ENCODE data around the gene GASK1B. TPM values are rescaled to one million over a fixed set of nuclear protein-coding genes. Genes with fewer than 3 reads are reported as not detected.

The GASK1B gene
- total RNA-seq, 1 donor from 2014 or later: not detected

GRCh38 chr4:158161551-158162354, 11.1 kb downstream of the GASK1B start:
- Mint-ChIP-seq H3K36me3 (ENCODE audit: low read depth) (no peaks in the 10 kb centered on the region), H3K9me3 (no peaks in the 10 kb centered on the region), H3K27me3 (no peaks in the 10 kb centered on the region), H3K4me1 (no peaks in the 10 kb centered on the region), H3K4me3 (no peak overlapping the region), H3K27ac (no peak overlapping the region)
- CTCF ChIA-PET: no interaction called here
- TF ChIP-seq, protein P1, sequence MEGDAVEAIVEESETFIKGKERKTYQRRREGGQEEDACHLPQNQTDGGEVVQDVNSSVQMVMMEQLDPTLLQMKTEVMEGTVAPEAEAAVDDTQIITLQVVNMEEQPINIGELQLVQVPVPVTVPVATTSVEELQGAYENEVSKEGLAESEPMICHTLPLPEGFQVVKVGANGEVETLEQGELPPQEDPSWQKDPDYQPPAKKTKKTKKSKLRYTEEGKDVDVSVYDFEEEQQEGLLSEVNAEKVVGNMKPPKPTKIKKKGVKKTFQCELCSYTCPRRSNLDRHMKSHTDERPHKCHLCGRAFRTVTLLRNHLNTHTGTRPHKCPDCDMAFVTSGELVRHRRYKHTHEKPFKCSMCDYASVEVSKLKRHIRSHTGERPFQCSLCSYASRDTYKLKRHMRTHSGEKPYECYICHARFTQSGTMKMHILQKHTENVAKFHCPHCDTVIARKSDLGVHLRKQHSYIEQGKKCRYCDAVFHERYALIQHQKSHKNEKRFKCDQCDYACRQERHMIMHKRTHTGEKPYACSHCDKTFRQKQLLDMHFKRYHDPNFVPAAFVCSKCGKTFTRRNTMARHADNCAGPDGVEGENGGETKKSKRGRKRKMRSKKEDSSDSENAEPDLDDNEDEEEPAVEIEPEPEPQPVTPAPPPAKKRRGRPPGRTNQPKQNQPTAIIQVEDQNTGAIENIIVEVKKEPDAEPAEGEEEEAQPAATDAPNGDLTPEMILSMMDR (IDR thresholded peaks at IDR 0.05): no peak
- intact Hi-C loops (cut with micrococcal nuclease): no loop called here
- DNase-seq (no peak), ATAC-seq (ENCODE audit: low read depth) (no peak)
- POLR2A ChIA-PET: no interaction called here

DNA sequence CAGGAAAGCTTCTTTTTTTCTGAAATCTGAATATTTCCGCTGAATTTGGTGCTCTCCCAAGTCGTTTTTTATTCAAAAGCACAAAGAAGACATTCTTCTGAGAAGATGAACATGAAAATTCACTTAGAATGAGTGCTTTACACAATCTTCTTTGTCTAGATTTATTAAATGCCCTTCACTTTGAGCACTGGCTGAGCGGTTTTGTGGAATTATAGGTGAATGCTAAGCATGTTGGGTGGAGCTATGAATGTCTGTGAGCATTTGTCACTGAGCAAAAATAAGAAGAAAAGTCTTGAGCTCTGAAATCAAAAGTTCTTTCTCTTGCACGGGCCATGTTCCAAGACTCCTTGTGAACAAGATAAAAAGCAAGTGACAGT, 13.1 kb downstream of the GASK1B start:
- H3K27me3 Mint-ChIP-seq: no peaks in the 10 kb centered on the region
- ChIA-PET CTCF (no interaction called here), POLR2A (no interaction called here)
- H3K9me3 Mint-ChIP-seq: no peaks in the 10 kb centered on the region
- intact Hi-C loops (cut with micrococcal nuclease): no loop called here
- TF ChIP-seq, protein P1 (IDR thresholded peaks at IDR 0.05): no peak
- DNase-seq: no peak
- no peaks in the 10 kb centered on the region for H3K4me1 Mint-ChIP-seq
- no peak overlapping the region for H3K4me3 Mint-ChIP-seq
- H3K27ac Mint-ChIP-seq: no peak overlapping the region
- no peak for ATAC-seq (ENCODE audit: low read depth)
- H3K36me3 Mint-ChIP-seq (ENCODE audit: low read depth): no peaks in the 10 kb centered on the region

GRCh38 chr4:158159054-158159717, 13.6 kb downstream of the GASK1B start:
- TF ChIP-seq, protein P1 (IDR thresholded peaks at IDR 0.05): no peak
- H3K9me3 Mint-ChIP-seq: no peaks in the 10 kb centered on the region

DNA sequence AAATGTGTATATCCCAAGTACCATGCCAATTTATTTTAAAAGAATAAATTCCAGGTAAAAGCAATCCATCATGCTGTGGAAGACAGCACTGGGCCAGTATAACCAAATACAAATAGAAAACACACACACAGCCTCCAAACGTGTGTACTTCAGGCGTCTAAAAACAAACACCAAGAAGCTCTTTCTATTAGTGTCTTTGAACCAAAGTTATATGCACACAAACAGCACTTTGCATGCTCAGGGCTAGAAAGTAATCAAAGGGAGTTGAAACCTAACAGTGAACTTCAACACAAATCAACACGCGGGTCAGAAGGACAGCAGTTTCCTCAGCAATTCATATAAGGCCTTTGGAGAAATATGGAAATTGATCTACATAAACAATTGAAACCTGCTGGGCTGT, 15.4 kb downstream of the GASK1B start:
- ATAC-seq (ENCODE audit: low read depth) (no peak), DNase-seq (no peak)
- H3K27me3 Mint-ChIP-seq: no peaks in the 10 kb centered on the region
- intact Hi-C loops (cut with micrococcal nuclease): no loop called here
- no peak overlapping the region for H3K27ac Mint-ChIP-seq
- no peaks in the 10 kb centered on the region for H3K9me3 Mint-ChIP-seq
- H3K36me3 Mint-ChIP-seq (ENCODE audit: low read depth): no peaks in the 10 kb centered on the region
- TF ChIP-seq, protein P1 (IDR thresholded peaks at IDR 0.05): no peak
- H3K4me1 Mint-ChIP-seq: no peaks in the 10 kb centered on the region
- H3K4me3 Mint-ChIP-seq: no peak overlapping the region
- ChIA-PET CTCF (no interaction called here), POLR2A (no interaction called here)

More at GRCh38 chr4:158159054-158159717, 13.6 kb downstream of the GASK1B start:
- DNase-seq (no peak), ATAC-seq (ENCODE audit: low read depth) (no peak)
- intact Hi-C loops (cut with micrococcal nuclease): no loop called here
- Mint-ChIP-seq H3K36me3 (ENCODE audit: low read depth) (no peaks in the 10 kb centered on the region), H3K27me3 (no peaks in the 10 kb centered on the region), H3K4me3 (no peak overlapping the region), H3K4me1 (no peaks in the 10 kb centered on the region), H3K27ac (no peak overlapping the region)
- ChIA-PET CTCF (no interaction called here), POLR2A (no interaction called here)

GRCh38 chr4:158155656-158156356, 17.0 kb downstream of the GASK1B start:
- intact Hi-C loops (cut with micrococcal nuclease): no loop called here
- Mint-ChIP-seq H3K27me3 (no peaks in the 10 kb centered on the region), H3K4me1 (no peaks in the 10 kb centered on the region), H3K9me3 (peaks cover 1% of the 10 kb centered on the region), H3K36me3 (ENCODE audit: low read depth) (no peaks in the 10 kb centered on the region), H3K4me3 (no peak overlapping the region), H3K27ac (no peak overlapping the region)
- POLR2A ChIA-PET: no interaction called here
- DNase-seq: no peak
- TF ChIP-seq, protein P1 (IDR thresholded peaks at IDR 0.05): no peak
- CTCF ChIA-PET: no interaction called here
- ATAC-seq (ENCODE audit: low read depth): no peak
